ENCODE results near the gene MST1R.

- no peak for TF ChIP-seq EZH2 (IDR thresholded peaks at IDR 0.05; ENCODE audit: insufficient read depth, poor library complexity, severe bottlenecking)
- TF ChIP-seq EZH2phosphoT487 (IDR thresholded peaks at IDR 0.05; ENCODE audit: insufficient read depth, low read depth), result no peak
Observed at GRCh38 chr3:49845694-49846093, 58.0 kb downstream of the MST1R start.
